ENCODE results near the gene POLD4.

- no peak for TF ChIP-seq CTCF (conservative IDR thresholded peaks at IDR 0.05 in 1 of 2, IDR thresholded peaks at IDR 0.05 in 1 of 2; ENCODE audit: low read depth in 1 of 2, low read length in 2 of 2)
- TF ChIP-seq EZH2 (IDR thresholded peaks at IDR 0.05; ENCODE audit: low read length, missing control alignments): no peak
Measured at GRCh38 chr11:67395555-67396258, 42.4 kb upstream of the POLD4 start.
